Lower leg skin (tissue), 4 donors: ENCODE data around the gene JAK2. TPM values are rescaled to one million over a fixed set of nuclear protein-coding genes. Genes with fewer than 3 reads are reported as not detected.

Experiments
- DNase-seq, 2 donors: peaks; one replicate each; pipeline ENCODE4 v3.0.0-alpha.2; 2019; ENCODE audit warnings: low spot score in 2 of 2
- H3K4me3 ChIP-seq: fragments of 200-600 bp; sonication (generic); 2 replicates; pipeline ENCODE4 v1.5.1; 2017; ENCODE audit warnings: mild to moderate bottlenecking, low read depth; ENCODE audit not compliant: poor library complexity, severe bottlenecking
- POLR2A ChIP-seq, 2 donors: fragments of 450-650 bp; IDR thresholded peaks; one replicate each; pipeline ENCODE4 v1.6.1; 2016 to 2017; ENCODE audit warnings: antibody characterized with exemption in 2 of 2, mild to moderate bottlenecking in 1 of 2, moderate library complexity in 1 of 2
- WGBS, 2 donors: methylation state at CpG; one replicate each; pipeline ENCODE4 v1.1.5; 2018; 5-methylcytosine and 5-hydroxymethylcytosine counted together
- intact Hi-C: fragments of 100-400 bp; cut with DNase I; formaldehyde crosslinking; loops from one replicate; pipeline ENCODE4 v1.15.0; 2023; ENCODE audit warnings: low total_unique reads
- total RNA-seq, 4 donors: library from RNA; depleted of rRNA; stranded (reverse); fragments of >200 nt; gene quantifications; one replicate each; pipeline ENCODE4 v1.1.0, GENCODE V29; 2016
- TF ChIP-seq, protein P1 (sequence below), 3 donors: fragments of 450-650 bp; IDR thresholded peaks; one replicate each; pipeline ENCODE4 v1.5.1; 2016; ENCODE audit warnings: antibody characterized with exemption in 3 of 3, mild to moderate bottlenecking in 3 of 3, moderate library complexity in 2 of 3

The JAK2 gene
- total RNA-seq, 4 donors from 2014 or later: 24.1 to 46.2 (median 34.4) TPM

DNA sequence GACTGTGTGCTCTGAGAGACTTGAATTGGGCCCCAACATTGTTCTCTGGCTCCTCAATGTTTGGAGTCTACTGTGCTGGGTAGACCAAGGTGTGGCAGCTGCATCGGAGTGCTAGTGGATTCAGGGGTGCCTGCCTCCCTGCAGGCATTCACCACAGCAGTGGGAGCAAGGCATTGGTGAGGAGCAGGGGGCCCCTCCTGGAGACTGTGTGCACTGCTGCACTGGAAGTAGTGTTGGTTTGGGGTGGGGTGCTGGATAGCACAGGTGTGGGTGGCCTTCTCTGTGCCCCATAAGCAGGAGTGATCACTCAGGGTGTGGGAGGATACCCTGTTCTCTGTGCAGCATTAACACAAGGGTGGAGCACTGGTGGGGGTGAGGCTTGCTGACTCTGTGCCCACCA, 161.2 kb downstream of the JAK2 start:
- intact Hi-C loops: no loop called here
- WGBS, 2 donors: 100% methylated on average over 1 of the region's 1 CpG
- no peak for DNase-seq
- no peak overlapping the region for H3K4me3 ChIP-seq
- TF ChIP-seq, protein P1, sequence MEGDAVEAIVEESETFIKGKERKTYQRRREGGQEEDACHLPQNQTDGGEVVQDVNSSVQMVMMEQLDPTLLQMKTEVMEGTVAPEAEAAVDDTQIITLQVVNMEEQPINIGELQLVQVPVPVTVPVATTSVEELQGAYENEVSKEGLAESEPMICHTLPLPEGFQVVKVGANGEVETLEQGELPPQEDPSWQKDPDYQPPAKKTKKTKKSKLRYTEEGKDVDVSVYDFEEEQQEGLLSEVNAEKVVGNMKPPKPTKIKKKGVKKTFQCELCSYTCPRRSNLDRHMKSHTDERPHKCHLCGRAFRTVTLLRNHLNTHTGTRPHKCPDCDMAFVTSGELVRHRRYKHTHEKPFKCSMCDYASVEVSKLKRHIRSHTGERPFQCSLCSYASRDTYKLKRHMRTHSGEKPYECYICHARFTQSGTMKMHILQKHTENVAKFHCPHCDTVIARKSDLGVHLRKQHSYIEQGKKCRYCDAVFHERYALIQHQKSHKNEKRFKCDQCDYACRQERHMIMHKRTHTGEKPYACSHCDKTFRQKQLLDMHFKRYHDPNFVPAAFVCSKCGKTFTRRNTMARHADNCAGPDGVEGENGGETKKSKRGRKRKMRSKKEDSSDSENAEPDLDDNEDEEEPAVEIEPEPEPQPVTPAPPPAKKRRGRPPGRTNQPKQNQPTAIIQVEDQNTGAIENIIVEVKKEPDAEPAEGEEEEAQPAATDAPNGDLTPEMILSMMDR (IDR thresholded peaks at IDR 0.05): no peak
- TF ChIP-seq POLR2A (IDR thresholded peaks at IDR 0.05): no peak

Other genes with a start within 250 kb of the JAK2 start
- gene AK3, start 244.1 kb upstream of the JAK2 start, total RNA-seq: 100 to 1,000 TPM in 1 of 4 donors, 10 to 100 TPM in 3; 81.3 to 102 (median 92.9) TPM
- gene RCL1, start 192.3 kb upstream of the JAK2 start, total RNA-seq: 10 to 100 TPM; 30.8 to 54.8 (median 38.4) TPM
- gene INSL6, start 200.4 kb downstream of the JAK2 start, total RNA-seq: not detected
- gene INSL4, start 246.1 kb downstream of the JAK2 start, total RNA-seq: not detected